H1 (cell line): Measurements from ENCODE around the gene CALR. TPM values are rescaled to one million over a fixed set of nuclear protein-coding genes. Genes with fewer than 3 reads are reported as not detected.
"Not testable (repeated sequence)": the region's sequence is repeated elsewhere in the genome, so short reads cannot be mapped to it uniquely, and the experiment has no call there.

Experiments
- CTCF ChIA-PET: fragments of 300-600 bp; sonication (Branson Sonifier 250); formaldehyde crosslinking; loops from one replicate; lab custom pipeline; 2021; ENCODE audit not compliant: partially characterized antibody; lab: Charles Lee
- POLR2A ChIA-PET: fragments of 300-600 bp; sonication (Branson Sonifier 250); formaldehyde crosslinking; loops from one replicate; lab custom pipeline; 2021; ENCODE audit warnings: inconsistent platforms; ENCODE audit not compliant: partially characterized antibody; lab: Charles Lee
- DNase-seq, 2 experiments: peaks; one replicate each; pipeline versions ENCODE4 v3.0.0 to v3.0.0-alpha.2; 2010 to 2022; ENCODE audit warnings: low spot score in 2 of 2, low read depth in 1 of 2, mixed read lengths in 1 of 2
- FAIRE-seq: peaks from 2 replicates; lab custom pipeline; 2011; peaks lifted over from hg19 to GRCh38; lab: Jason Lieb, UNC
- H2AFZ ChIP-seq: 2 replicates; pipeline ENCODE4 v1.8.1; 2012; ENCODE audit warnings: low read length, inconsistent platforms
- H2AK5ac ChIP-seq: 2 replicates; pipeline ENCODE4 v1.6.1; 2013; ENCODE audit warnings: low read depth, low read length
- H2BK120ac ChIP-seq: replicated peaks from 2 replicates; pipeline ENCODE3; 2013; ENCODE audit warnings: low read depth, low read length, inconsistent platforms
- H2BK12ac ChIP-seq: 2 replicates; pipeline ENCODE4 v1.6.1; 2013; ENCODE audit warnings: low read depth, low read length
- H2BK15ac ChIP-seq: 2 replicates; pipeline ENCODE4 v1.6.1; 2013; ENCODE audit warnings: low read length
- H2BK20ac ChIP-seq: 2 replicates; pipeline ENCODE4 v1.6.1; 2013; ENCODE audit warnings: low read length
- H2BK5ac ChIP-seq: 2 replicates; pipeline ENCODE4 v1.6.1; 2013; ENCODE audit warnings: low read depth, low read length
- H3K14ac ChIP-seq: 2 replicates; pipeline ENCODE4 v1.6.1; 2013; ENCODE audit warnings: inconsistent platforms; ENCODE audit not compliant: insufficient read length
- H3K18ac ChIP-seq: 2 replicates; pipeline ENCODE4 v1.6.1; 2013; ENCODE audit warnings: low read length; ENCODE audit errors: extremely low read depth
- H3K23ac ChIP-seq: 2 replicates; pipeline ENCODE4 v1.6.1; 2013; ENCODE audit warnings: inconsistent platforms; ENCODE audit not compliant: insufficient read length
- H3K23me2 ChIP-seq: 2 replicates; pipeline ENCODE4 v1.6.1; 2013; ENCODE audit warnings: low read depth, low read length
- H3K27ac ChIP-seq: 2 replicates; pipeline ENCODE4 v1.6.1; 2011; ENCODE audit warnings: low read depth, low read length, inconsistent platforms
- H3K27me3 ChIP-seq, 4 experiments: replicated peaks in 1 of 4; 1 replicate in 1 of 4; 2 replicates in 3 of 4; pipeline versions ENCODE4 v1.6.1 to v1.8.1; 2011 to 2013; ENCODE audit warnings: low read length in 3 of 4, mild to moderate bottlenecking in 3 of 4, inconsistent platforms in 2 of 4, mixed read lengths in 2 of 4, moderate library complexity in 1 of 4; ENCODE audit not compliant: control insufficient read depth in 3 of 4, insufficient read depth in 3 of 4; ENCODE audit errors: extremely low read depth in 1 of 4
- H3K36me3 ChIP-seq, 4 experiments: 2 replicates each; pipeline versions ENCODE4 v1.6.1 to v1.8.1; 2011 to 2013; ENCODE audit warnings: mild to moderate bottlenecking in 4 of 4, low read length in 3 of 4, moderate library complexity in 2 of 4, control low read depth in 1 of 4, inconsistent platforms in 1 of 4; ENCODE audit not compliant: insufficient read depth in 4 of 4, control insufficient read depth in 2 of 4
- H3K4ac ChIP-seq: replicated peaks from 2 replicates; pipeline ENCODE3; 2013; ENCODE audit warnings: low read length, low read depth, mixed read lengths, inconsistent platforms; ENCODE audit not compliant: insufficient read length
- H3K4me1 ChIP-seq, 4 experiments: replicated peaks in 1 of 4; 1 replicate in 1 of 4; 2 replicates in 3 of 4; pipeline versions ENCODE4 v1.6.1 to v1.8.1; 2011 to 2013; ENCODE audit warnings: low read length in 3 of 4, inconsistent platforms in 2 of 4, mixed read lengths in 1 of 4; ENCODE audit not compliant: insufficient read depth in 4 of 4, control insufficient read depth in 3 of 4
- H3K4me2 ChIP-seq, 2 experiments: 2 replicates each; pipeline versions ENCODE4 v1.6.1 to v1.8.1; 2011 to 2013; ENCODE audit warnings: low read depth in 2 of 2, low read length in 2 of 2, control low read depth in 1 of 2, inconsistent platforms in 1 of 2, mild to moderate bottlenecking in 1 of 2; ENCODE audit not compliant: insufficient read depth in 1 of 2
- H3K4me3 ChIP-seq, 4 experiments: fragments of 200-600, 300-600 bp in 1 of 4; sonication (generic), shearing (Covaris generic), sonication (Bioruptor Twin) in 1 of 4; 2 replicates each; pipeline versions ENCODE4 v1.5.1 to v1.8.1; 2011 to 2016; ENCODE audit warnings: low read length in 4 of 4, low read depth in 3 of 4, control low read depth in 2 of 4, inconsistent platforms in 2 of 4, mild to moderate bottlenecking in 2 of 4, mixed read lengths in 1 of 4, moderate library complexity in 1 of 4; ENCODE audit not compliant: insufficient read depth in 2 of 4; ENCODE audit errors: extremely low read depth in 1 of 4
- H3K56ac ChIP-seq: replicated peaks from 2 replicates; pipeline ENCODE3; 2013; ENCODE audit warnings: low read depth, mild to moderate bottlenecking, mixed read lengths, low read length, inconsistent platforms; ENCODE audit not compliant: insufficient read length
- H3K79me1 ChIP-seq: 2 replicates; pipeline ENCODE4 v1.6.1; 2013; ENCODE audit warnings: low read depth, low read length, control low read depth
- H3K79me2 ChIP-seq, 2 experiments: 2 replicates each; pipeline versions ENCODE4 v1.6.1 to v1.8.1; 2012 to 2013; ENCODE audit warnings: low read length in 2 of 2, mild to moderate bottlenecking in 2 of 2, inconsistent platforms in 1 of 2; ENCODE audit not compliant: insufficient read depth in 2 of 2, control insufficient read depth in 1 of 2
- H3K9ac ChIP-seq, 4 experiments: replicated peaks in 1 of 4; 1 replicate in 1 of 4; 2 replicates in 3 of 4; pipeline versions ENCODE4 v1.6.1 to v1.8.1; 2011 to 2013; ENCODE audit warnings: low read depth in 3 of 4, low read length in 3 of 4, control low read depth in 2 of 4, mild to moderate bottlenecking in 2 of 4, moderate library complexity in 2 of 4, inconsistent platforms in 1 of 4; ENCODE audit errors: extremely low read depth in 1 of 4
- H3K9me3 ChIP-seq, 2 experiments: 2 replicates each; pipeline versions ENCODE4 v1.6.1 to v1.8.1; 2012 to 2013; ENCODE audit warnings: mild to moderate bottlenecking in 2 of 2, moderate library complexity in 2 of 2, control low read depth in 1 of 2, inconsistent platforms in 1 of 2, low read depth in 1 of 2, low read length in 1 of 2, mixed read lengths in 1 of 2; ENCODE audit not compliant: insufficient read depth in 2 of 2
- H4K20me1 ChIP-seq, 2 experiments: replicated peaks in 1 of 2; 2 replicates each; pipeline versions ENCODE3 to v1.8.1; 2011 to 2013; ENCODE audit warnings: inconsistent platforms in 2 of 2, low read length in 2 of 2, mild to moderate bottlenecking in 1 of 2; ENCODE audit not compliant: insufficient read depth in 2 of 2, control insufficient read depth in 1 of 2
- H4K5ac ChIP-seq: 2 replicates; pipeline ENCODE4 v1.6.1; 2013; ENCODE audit warnings: low read length, low read depth, mixed read lengths, inconsistent platforms; ENCODE audit not compliant: insufficient read length
- H4K8ac ChIP-seq: 2 replicates; pipeline ENCODE4 v1.8.0; 2013; ENCODE audit warnings: mild to moderate bottlenecking, moderate library complexity, low read length, inconsistent platforms; ENCODE audit not compliant: insufficient read depth; ENCODE audit errors: extremely low read depth
- H4K91ac ChIP-seq: replicated peaks from 2 replicates; pipeline ENCODE3; 2013; ENCODE audit warnings: low read length, mixed read lengths, inconsistent platforms; ENCODE audit not compliant: insufficient read length
- WGBS, 2 experiments: shearing (Covaris generic) in 1 of 2; methylation state at CpG; one replicate each; pipeline versions ENCODE4 v1.1.6 to v1.1.7; 2013 to 2015; ENCODE audit warnings: low lambda C conversion rate in 2 of 2, mixed read lengths in 2 of 2, inconsistent platforms in 1 of 2, low coverage in 1 of 2, missing lambda C conversion rate in 1 of 2; ENCODE audit not compliant: insufficient replicate concordance in 2 of 2, insufficient coverage in 1 of 2, insufficient read length in 1 of 2; ENCODE audit errors: extremely low coverage in 1 of 2, missing lambda C conversion rate in 1 of 2; 5-methylcytosine and 5-hydroxymethylcytosine counted together
- polyA plus RNA-seq, 7 experiments: library from polyadenylated mRNA; depleted of rRNA in 3 of 7; stranded (reverse) in 5 of 7; unstranded in 2 of 7; fragments of >200 nt in 5 of 7; fragments of 200-250 nt in 2 of 7; gene quantifications; 1 replicate in 5 of 7; 2 replicates in 1 of 7; 4 replicates in 1 of 7; pipeline versions ENCODE4 v1.2.1 to v1.2.3, GENCODE V29; 2011 to 2013; ENCODE audit warnings: missing spikeins in 2 of 7, mixed read lengths in 2 of 7
- total RNA-seq: library from RNA; stranded (reverse); fragmentation: NEBNext Ultra II Directional; extraction: Animal tissue kit (Norgen Biotek cat#: 25700); gene quantifications from 2 replicates; pipeline ENCODE4 v1.2.1, GENCODE V29; 2021

Gene CALR
- total and polyA plus RNA-seq, 2 of the 8 experiments (the other 6 are each of a cell fraction or from before 2014, with no cell fraction given) = 591 to 1,155 TPM

DNA sequence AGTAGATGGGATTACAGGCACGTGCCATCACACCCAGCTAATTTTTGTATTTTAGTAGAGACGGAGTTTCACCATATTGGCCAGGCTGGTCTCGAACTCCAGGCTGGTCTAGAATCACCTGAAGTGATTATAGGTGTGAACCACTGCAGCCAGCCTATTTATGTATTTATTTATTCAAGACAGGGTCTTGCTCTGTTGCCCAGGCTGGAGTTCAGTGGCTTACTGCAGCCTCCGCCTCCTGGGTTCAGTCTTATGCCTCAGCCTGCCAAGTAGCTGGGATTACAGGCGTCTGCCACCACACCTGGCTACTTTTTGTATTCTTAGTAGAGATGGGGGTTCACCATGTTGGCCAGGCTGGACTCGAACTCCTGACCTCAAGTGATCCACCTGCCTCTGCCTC, 13.6 kb downstream of the CALR start:
- not testable (repeated sequence) for H3K27me3 ChIP-seq, H3K4me2 ChIP-seq, H3K9ac ChIP-seq, H4K91ac ChIP-seq, H3K9me3 ChIP-seq, H3K27ac ChIP-seq, H2BK15ac ChIP-seq, H3K23me2 ChIP-seq, H3K23ac ChIP-seq, H4K5ac ChIP-seq, H2BK120ac ChIP-seq, H3K4ac ChIP-seq, H2BK20ac ChIP-seq, H4K20me1 ChIP-seq, H3K79me1 ChIP-seq, H3K18ac ChIP-seq, H3K56ac ChIP-seq, DNase-seq, H4K8ac ChIP-seq, FAIRE-seq, H2BK12ac ChIP-seq, H2AK5ac ChIP-seq, H3K14ac ChIP-seq, H3K4me1 ChIP-seq, H3K4me3 ChIP-seq, H2BK5ac ChIP-seq, H2AFZ ChIP-seq
- WGBS, 2 experiments = 94% methylated on average over 6 of the region's 6 CpGs; no CpG with 5 or more reads in 1 of the 2 experiments
- ChIA-PET POLR2A (interaction anchor here (0.6 to 8.1 kb wide), 16 partner anchors 10 to 147 kb away, joined by 3 to 71 read pairs (median 6); partner anchors contain the start of genes CALR, FARSA, GCDH and KLF1), CTCF (interaction anchor here (1.6 to 6.7 kb wide), 2 partner anchors 11 to 14 kb away, joined by 3 to 62 read pairs; no protein-coding TSS in a partner anchor)
- Histone ChIP-seq H3K79me2 (peaks cover 4 to 37% of the 10 kb centered on the region in 2 experiments; a peak in 3 of 4 replicates), H3K36me3 (peaks cover 19 to 60% (median 32%) of the 10 kb centered on the region in 4 experiments)
